ENCODE results near the gene MMEL1. TPM values are rescaled to one million over a fixed set of nuclear protein-coding genes. Genes with fewer than 3 reads are reported as not detected.
A peak's percentile ranks its signal among the peaks of the same experiment; 100 is the strongest.

MMEL1 gene
- total and polyA plus RNA-seq, 2 of the 13 experiments (the other 11 are each of a cell fraction or from before 2014, with no cell fraction given), result 0.48 TPM; not detected in 1

GRCh38 chr1:2583331-2583791, 49.5 kb downstream of the MMEL1 start (continued):
- no peak for TF ChIP-seq ZNF280B (CRISPR knock-in tag; IDR thresholded peaks at IDR 0.05; ENCODE audit: borderline replicate concordance)
- TF ChIP-seq KLF15 (CRISPR knock-in tag; IDR thresholded peaks at IDR 0.05; ENCODE audit: borderline replicate concordance), result no peak

- POLR2A ChIA-PET, result no interaction called here
- no peak overlapping the region for H2AFZ ChIP-seq (ENCODE audit: low read length)
- H3K27ac ChIP-seq (ENCODE audit: extremely low read length, insufficient read depth, low read length), result no peak overlapping the region
- H4K20me1 ChIP-seq (ENCODE audit: insufficient read depth, low read length), result no peaks in the 10 kb centered on the region
- H3K4me3 ChIP-seq (replicated peaks in 1 of 3; ENCODE audit: insufficient read depth in 1 of 3, low read depth in 2 of 3, low read length in 3 of 3), result no peak overlapping the region
- H3K9me3 ChIP-seq (ENCODE audit: low read length), result no peaks in the 10 kb centered on the region
- no TSS peak for BruUV-seq (replicated peaks)
- no peaks in the 10 kb centered on the region for H3K27me3 ChIP-seq (ENCODE audit: control insufficient read depth in 1 of 2, insufficient read depth in 2 of 2, low read length in 2 of 2)
- H3K4me2 ChIP-seq (ENCODE audit: low read depth, low read length), result no peak overlapping the region
- no peaks in the 10 kb centered on the region for H3K36me3 ChIP-seq (replicated peaks in 1 of 2; ENCODE audit: control insufficient read depth in 1 of 2, insufficient read depth in 2 of 2, low read length in 2 of 2)
- DNase-seq (ENCODE audit: low spot score), result no peak
- peaks cover 77% of the 10 kb centered on the region for H3K4me1 ChIP-seq (ENCODE audit: insufficient read depth, low read length)
- intact Hi-C loops (cut with micrococcal nuclease; ENCODE audit: unreplicated experiment) (loop anchor here (10.0 kb wide), 1 partner anchor 52 kb away; the partner anchor contains the start of gene MMEL1), in situ Hi-C loops (cut with HindIII; ENCODE audit: extremely low pct_ligation_motif_present, low pct_unique_long_range_greater_than_20kb) (no loop called here)
- FAIRE-seq, result no peak
- WGBS (ENCODE audit: low lambda C conversion rate), result 60% methylated on average over 7 of the region's 7 CpGs
- no peak for ATAC-seq
- CTCF ChIA-PET (ENCODE audit: low intra/inter-chr PET ratio, low total read pairs), result no interaction called here
- H3K79me2 ChIP-seq (ENCODE audit: insufficient read depth, low read length), result no peaks in the 10 kb centered on the region
- TF ChIP-seq ZNF138 (CRISPR knock-in tag; IDR thresholded peaks at IDR 0.05; ENCODE audit: low read depth) (no peak), HDAC1 (CRISPR knock-in tag; IDR thresholded peaks at IDR 0.05) (0 out of 2 replicates have a peak, but pooled peaks have one; percentile 10)
- no peak overlapping the region for H3K9ac ChIP-seq (ENCODE audit: insufficient read depth, low read depth, low read length)
Observed at GRCh38 chr1:2582391-2582790, 50.4 kb downstream of the MMEL1 start.

- H3K9me3 ChIP-seq (ENCODE audit: low read length), result no peaks in the 10 kb centered on the region
- H4K20me1 ChIP-seq (ENCODE audit: insufficient read depth, low read length), result no peaks in the 10 kb centered on the region
- H3K4me3 ChIP-seq (replicated peaks in 1 of 3; ENCODE audit: insufficient read depth in 1 of 3, low read depth in 2 of 3, low read length in 3 of 3), result no peak overlapping the region
- peaks cover 93% of the 10 kb centered on the region for H3K4me1 ChIP-seq (ENCODE audit: insufficient read depth, low read length)
- H3K27ac ChIP-seq (ENCODE audit: extremely low read length, insufficient read depth, low read length), result no peak overlapping the region
- intact Hi-C loops (cut with micrococcal nuclease; ENCODE audit: unreplicated experiment), result loop anchor here (10.0 kb wide), 1 partner anchor 54 kb away; the partner anchor contains the start of gene MMEL1
- H3K27me3 ChIP-seq (ENCODE audit: control insufficient read depth in 1 of 2, insufficient read depth in 2 of 2, low read length in 2 of 2), result no peaks in the 10 kb centered on the region
- ChIA-PET CTCF (ENCODE audit: low intra/inter-chr PET ratio, low total read pairs) (no interaction called here), POLR2A (no interaction called here)
- TF ChIP-seq ATRX (CRISPR knock-in tag; IDR thresholded peaks at IDR 0.05; ENCODE audit: borderline replicate concordance) (no peak), RARA (CRISPR knock-in tag; IDR thresholded peaks at IDR 0.05) (0 out of 2 replicates have a peak, but pooled peaks have one; percentile 9)
- DNase-seq (ENCODE audit: low spot score), result no peak
- no peak overlapping the region for H3K9ac ChIP-seq (ENCODE audit: insufficient read depth, low read depth, low read length)
- ATAC-seq, result no peak
- 29% methylated on average over 6 of the region's 10 CpGs for WGBS (ENCODE audit: low lambda C conversion rate)
- no peak overlapping the region for H2AFZ ChIP-seq (ENCODE audit: low read length)
- H3K36me3 ChIP-seq (replicated peaks in 1 of 2; ENCODE audit: control insufficient read depth in 1 of 2, insufficient read depth in 2 of 2, low read length in 2 of 2), result no peaks in the 10 kb centered on the region
- no peak for FAIRE-seq
- no TSS peak for BruUV-seq (replicated peaks)
- in situ Hi-C loops (cut with HindIII; ENCODE audit: extremely low pct_ligation_motif_present, low pct_unique_long_range_greater_than_20kb), result no loop called here
- no peaks in the 10 kb centered on the region for H3K79me2 ChIP-seq (ENCODE audit: insufficient read depth, low read length)
- H3K4me2 ChIP-seq (ENCODE audit: low read depth, low read length), result no peak overlapping the region
Observed at GRCh38 chr1:2580691-2581090, 52.1 kb downstream of the MMEL1 start.

All from HepG2 (cell line).